ENCODE measurements around the gene HEXB.
A peak's percentile ranks its signal among the peaks of the same experiment; 100 is the strongest.

HEXB gene

DNA sequence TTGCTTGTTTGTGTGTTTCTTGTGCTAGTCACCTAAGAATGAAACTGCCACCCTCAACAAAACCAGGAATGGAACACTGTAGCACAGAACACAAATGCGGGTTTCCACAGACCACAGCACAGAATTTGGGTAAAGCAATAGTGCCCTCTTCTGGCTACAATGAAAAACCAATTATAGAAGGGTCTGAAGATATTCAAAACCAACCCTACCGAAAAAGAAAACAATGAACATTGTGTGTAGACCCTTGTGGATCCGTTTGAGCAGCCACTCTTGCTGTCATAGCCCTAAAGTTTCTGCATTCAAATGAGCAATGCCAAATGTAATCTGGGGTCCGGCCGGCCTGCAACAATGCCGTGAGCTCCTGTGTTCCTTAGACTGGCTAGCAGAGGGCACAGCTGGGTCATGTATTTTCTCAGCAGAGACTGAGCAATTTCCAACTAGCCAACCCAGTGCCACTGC, 36.2 kb upstream of the HEXB start:
- peak; percentile 70 for DNase-seq (ENCODE audit: low spot score)
- TF ChIP-seq, protein P1, sequence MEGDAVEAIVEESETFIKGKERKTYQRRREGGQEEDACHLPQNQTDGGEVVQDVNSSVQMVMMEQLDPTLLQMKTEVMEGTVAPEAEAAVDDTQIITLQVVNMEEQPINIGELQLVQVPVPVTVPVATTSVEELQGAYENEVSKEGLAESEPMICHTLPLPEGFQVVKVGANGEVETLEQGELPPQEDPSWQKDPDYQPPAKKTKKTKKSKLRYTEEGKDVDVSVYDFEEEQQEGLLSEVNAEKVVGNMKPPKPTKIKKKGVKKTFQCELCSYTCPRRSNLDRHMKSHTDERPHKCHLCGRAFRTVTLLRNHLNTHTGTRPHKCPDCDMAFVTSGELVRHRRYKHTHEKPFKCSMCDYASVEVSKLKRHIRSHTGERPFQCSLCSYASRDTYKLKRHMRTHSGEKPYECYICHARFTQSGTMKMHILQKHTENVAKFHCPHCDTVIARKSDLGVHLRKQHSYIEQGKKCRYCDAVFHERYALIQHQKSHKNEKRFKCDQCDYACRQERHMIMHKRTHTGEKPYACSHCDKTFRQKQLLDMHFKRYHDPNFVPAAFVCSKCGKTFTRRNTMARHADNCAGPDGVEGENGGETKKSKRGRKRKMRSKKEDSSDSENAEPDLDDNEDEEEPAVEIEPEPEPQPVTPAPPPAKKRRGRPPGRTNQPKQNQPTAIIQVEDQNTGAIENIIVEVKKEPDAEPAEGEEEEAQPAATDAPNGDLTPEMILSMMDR (IDR thresholded peaks at IDR 0.05; ENCODE audit: extremely low read depth, insufficient read depth, missing control alignments) = peak; percentile 54
- in situ Hi-C loops (cut with MboI; ENCODE audit: low pct_unique_long_range_greater_than_20kb, low sequenced_read_pairs, unreplicated experiment) = loop anchor here (5.0 to 25.0 kb wide), 2 partner anchors 612 to 747 kb away; no protein-coding TSS in a partner anchor

DNA sequence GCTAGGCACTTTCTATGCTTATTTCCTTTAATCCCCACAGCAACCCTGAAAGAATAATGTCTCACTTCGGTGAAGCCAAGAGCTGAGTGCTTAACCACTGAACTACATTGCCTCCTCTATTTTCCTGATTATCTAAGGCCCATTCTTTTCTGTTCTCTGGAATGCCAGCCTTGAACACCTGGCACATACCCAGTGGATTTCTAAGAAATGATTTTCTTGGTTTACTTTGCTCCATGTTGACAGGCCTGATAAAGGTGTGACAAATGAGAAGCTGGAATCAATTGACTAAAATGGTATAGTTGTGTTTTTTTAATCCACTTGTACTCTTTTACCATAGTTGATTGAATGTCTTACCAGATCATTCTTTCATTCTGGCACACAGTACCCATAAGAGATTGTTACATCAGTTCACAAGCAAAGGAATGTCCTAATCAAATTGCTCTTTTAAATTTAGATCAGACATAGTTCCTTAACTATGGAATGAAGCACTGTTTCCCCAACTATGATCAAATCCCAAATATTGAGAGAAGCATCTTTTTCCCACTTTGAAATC, 35.5 kb upstream of the HEXB start:
- in situ Hi-C loops (cut with MboI; ENCODE audit: low pct_unique_long_range_greater_than_20kb, low sequenced_read_pairs, unreplicated experiment) = loop anchor here (5.0 to 25.0 kb wide), 2 partner anchors 612 to 747 kb away; no protein-coding TSS in a partner anchor
- DNase-seq (ENCODE audit: low spot score) = no peak
- TF ChIP-seq, protein P1 (IDR thresholded peaks at IDR 0.05; ENCODE audit: extremely low read depth, insufficient read depth, missing control alignments) = no peak

DNA sequence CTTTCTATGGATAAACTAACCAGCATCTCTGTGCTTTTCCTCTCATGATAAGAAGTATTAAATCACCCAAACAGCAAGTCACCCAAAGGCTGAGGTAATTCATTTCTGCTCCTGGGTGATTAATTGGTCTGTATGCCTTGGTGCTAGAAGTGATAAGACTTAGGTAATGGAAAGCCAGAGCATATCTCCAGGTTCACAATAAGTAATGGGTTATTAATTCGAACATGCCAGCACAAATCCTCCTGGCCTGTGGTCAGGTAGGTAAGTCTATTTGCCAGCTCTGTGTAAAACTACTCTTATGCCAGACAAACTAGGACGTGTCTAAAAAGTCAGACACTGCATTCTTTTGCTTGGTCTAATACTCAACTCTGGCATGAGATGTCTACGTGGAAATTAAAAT, 33.3 kb upstream of the HEXB start:
- TF ChIP-seq, protein P1 (IDR thresholded peaks at IDR 0.05; ENCODE audit: extremely low read depth, insufficient read depth, missing control alignments) = no peak
- no peak for DNase-seq (ENCODE audit: low spot score)
- in situ Hi-C loops (cut with MboI; ENCODE audit: low pct_unique_long_range_greater_than_20kb, low sequenced_read_pairs, unreplicated experiment) = loop anchor here (25.0 kb wide), 1 partner anchor 1064 kb away; no protein-coding TSS in a partner anchor

DNA sequence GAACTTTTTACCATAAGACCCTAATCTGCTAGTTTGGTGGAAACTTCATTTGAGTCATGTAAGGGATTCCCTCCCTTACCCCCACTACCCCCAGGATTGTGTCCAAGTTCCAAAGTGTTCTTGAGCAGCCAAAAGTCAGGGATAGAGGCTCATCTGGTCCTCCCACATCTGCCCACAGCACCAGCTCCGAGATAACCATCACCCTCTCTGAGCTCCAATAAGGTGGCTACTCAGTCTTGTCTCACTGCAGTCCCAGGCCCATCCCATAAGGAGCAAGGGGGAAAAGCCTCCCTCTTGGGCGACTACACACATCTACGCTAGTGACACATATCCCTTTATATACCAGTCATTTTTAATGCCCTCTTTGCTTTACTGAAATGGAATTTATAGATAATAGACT, 32.5 kb upstream of the HEXB start:
- in situ Hi-C loops (cut with MboI; ENCODE audit: low pct_unique_long_range_greater_than_20kb, low sequenced_read_pairs, unreplicated experiment) = loop anchor here (25.0 kb wide), 1 partner anchor 1065 kb away; no protein-coding TSS in a partner anchor
- TF ChIP-seq, protein P1 (IDR thresholded peaks at IDR 0.05; ENCODE audit: extremely low read depth, insufficient read depth, missing control alignments) = no peak
- DNase-seq (ENCODE audit: low spot score) = no peak

DNA sequence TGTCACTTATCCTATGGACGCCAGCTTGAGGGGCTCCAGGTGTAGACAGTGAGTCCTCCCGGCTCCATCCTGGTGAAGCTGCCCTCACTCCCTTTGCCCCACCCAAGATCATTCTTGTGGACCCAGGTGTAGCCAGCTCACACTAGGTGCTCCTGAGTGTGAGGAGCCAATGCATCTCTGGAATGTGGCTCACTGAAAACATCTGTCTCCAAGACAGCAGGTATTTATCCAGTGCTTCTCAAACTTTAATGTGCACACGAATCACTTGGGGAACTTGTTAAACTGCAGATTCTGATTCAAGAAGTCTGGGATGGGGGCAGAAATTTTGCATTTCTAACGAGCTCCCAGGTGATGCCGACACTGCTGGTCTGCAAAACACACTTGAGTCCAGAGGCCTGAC, 31.0 kb upstream of the HEXB start:
- TF ChIP-seq, protein P1 (IDR thresholded peaks at IDR 0.05; ENCODE audit: extremely low read depth, insufficient read depth, missing control alignments) = no peak
- in situ Hi-C loops (cut with MboI; ENCODE audit: low pct_unique_long_range_greater_than_20kb, low sequenced_read_pairs, unreplicated experiment) = loop anchor here (25.0 kb wide), 1 partner anchor 1067 kb away; no protein-coding TSS in a partner anchor
- no peak for DNase-seq (ENCODE audit: low spot score)

DNA sequence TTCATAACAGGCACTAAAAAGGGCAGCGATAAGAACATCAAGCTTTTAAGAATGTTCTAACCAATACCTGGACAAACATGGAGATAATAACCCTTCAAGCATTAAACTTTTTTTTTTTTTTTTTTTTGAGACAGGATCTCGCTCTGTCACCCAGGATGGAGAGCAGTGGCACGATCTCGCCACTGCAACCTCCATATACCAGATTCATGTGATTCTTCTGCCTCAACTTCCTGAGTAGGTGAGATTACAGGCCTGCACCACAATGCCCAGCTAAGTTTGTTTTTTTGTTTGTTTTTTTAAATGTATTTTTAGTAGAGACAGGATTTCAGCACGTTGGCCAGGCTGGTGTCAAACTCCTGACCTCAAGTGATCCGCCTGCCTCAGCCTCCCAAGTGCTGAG, 29.8 kb upstream of the HEXB start:
- in situ Hi-C loops (cut with MboI; ENCODE audit: low pct_unique_long_range_greater_than_20kb, low sequenced_read_pairs, unreplicated experiment) = loop anchor here (25.0 kb wide), 1 partner anchor 1068 kb away; no protein-coding TSS in a partner anchor
- TF ChIP-seq, protein P1 (IDR thresholded peaks at IDR 0.05; ENCODE audit: extremely low read depth, insufficient read depth, missing control alignments) = no peak
- DNase-seq (ENCODE audit: low spot score) = no peak
